Stimulated activated naive CD4-positive, alpha-beta T cell (primary cell): ENCODE measurements around the gene RAD51B.
"Not testable (repeated sequence)": the region's sequence is repeated elsewhere in the genome, so short reads cannot be mapped to it uniquely, and the experiment has no call there.

Source experiments
- DNase-seq, 6 experiments: peaks; one replicate each; lab custom pipeline; 2025; lab: John Stamatoyannopoulos, UW

Gene RAD51B

GRCh38 chr14:67819563-67820421 lies at the start of gene RAD51B:
Gene RAD51B (plus strand): TSS chr14:67819779.
- peak; percentile 75 to 91 (median 82) for DNase-seq

- DNase-seq: no peak
These were observed 45.7 kb upstream of the RAD51B start for GRCh38 chr14:67773844-67774377.

- DNase-seq: no peak
These were observed 42.8 kb upstream of the RAD51B start for GRCh38 chr14:67776653-67777322.

- DNase-seq: no peak
These were observed 40.8 kb upstream of the RAD51B start for GRCh38 chr14:67778792-67779191.

- no peak for DNase-seq
These were observed 37.5 kb upstream of the RAD51B start for GRCh38 chr14:67782090-67782489.

- DNase-seq: no peak
These were observed 35.2 kb upstream of the RAD51B start for GRCh38 chr14:67784244-67784823.

- no peak for DNase-seq
These were observed 34.1 kb upstream of the RAD51B start for GRCh38 chr14:67785270-67786109.

- DNase-seq: no peak
These were observed 31.9 kb upstream of the RAD51B start for GRCh38 chr14:67787673-67788072.

GRCh38 chr14:67798731-67799130 lies 20.8 kb upstream of the RAD51B start:
- DNase-seq: no peak

- no peak for DNase-seq
These were observed 18.8 kb upstream of the RAD51B start for GRCh38 chr14:67800743-67801142.

- DNase-seq: no peak
These were observed 13.3 kb upstream of the RAD51B start for GRCh38 chr14:67806246-67806645.

GRCh38 chr14:67814821-67815220 lies 4.8 kb upstream of the RAD51B start:
- no peak for DNase-seq

- DNase-seq: no peak
These were observed 3.9 kb upstream of the RAD51B start for GRCh38 chr14:67815573-67816225.

- DNase-seq: peak; percentile 80 to 92 (median 86)
These were observed 3.1 kb upstream of the RAD51B start, which contains the start of gene ZFYVE26 for GRCh38 chr14:67816326-67817002. Gene ZFYVE26 (minus strand): TSS chr14:67816590. CDS start chr14:67815963, 627 bp downstream.

- no peak for DNase-seq
These were observed 1.7 kb upstream of the RAD51B start for GRCh38 chr14:67817750-67818438.

GRCh38 chr14:67818476-67818875 lies 1.1 kb upstream of the RAD51B start:
- not testable (repeated sequence) for DNase-seq

GRCh38 chr14:67820428-67820971 lies 921 bp downstream of the RAD51B start:
- DNase-seq: peak in 1 of 6 experiments; percentile 10

GRCh38 chr14:67821121-67821520 lies 1.5 kb downstream of the RAD51B start:
- DNase-seq: no peak

- DNase-seq: no peak
These were observed 11.5 kb downstream of the RAD51B start for GRCh38 chr14:67831113-67831512.

- DNase-seq: no peak
These were observed 13.8 kb downstream of the RAD51B start for GRCh38 chr14:67833403-67833802.
